Hematopoietic multipotent progenitor cell treated with erythropoietin and hydrocortisone succinate and interleukin-3 and kit ligand, for 17 days (in vitro differentiated cells): Measurements from ENCODE around the gene USP47.

Experiments
- DNase-seq: peaks from one replicate; pipeline ENCODE4 v3.0.0-alpha.2; 2015; ENCODE audit warnings: low spot score

USP47 gene

GRCh38 chr11:11981364-11981763, 139.6 kb downstream of the USP47 start:
- no peak for DNase-seq

DNA sequence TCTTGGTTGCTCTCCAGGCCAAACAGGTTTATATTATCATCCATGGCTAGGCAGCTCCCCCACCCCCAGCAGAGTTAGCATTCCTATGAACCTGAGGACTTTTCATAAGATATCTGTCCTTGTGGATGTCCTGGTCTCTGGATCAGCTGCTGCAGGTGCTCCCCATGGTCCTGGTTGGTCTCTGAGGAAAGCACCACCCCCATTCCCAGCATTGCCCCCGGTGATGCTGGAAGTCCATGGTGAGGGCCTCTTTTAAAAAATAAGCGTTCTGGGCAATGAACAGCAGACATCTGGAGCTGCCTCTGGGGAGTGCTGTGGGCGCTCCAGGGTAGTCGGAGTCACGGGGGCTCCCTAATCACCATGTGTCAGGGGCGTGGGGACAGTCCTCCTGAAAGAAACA, 140.1 kb downstream of the USP47 start:
- DNase-seq, result no peak

GRCh38 chr11:11982461-11982860, 140.7 kb downstream of the USP47 start:
- DNase-seq, result no peak

DNA sequence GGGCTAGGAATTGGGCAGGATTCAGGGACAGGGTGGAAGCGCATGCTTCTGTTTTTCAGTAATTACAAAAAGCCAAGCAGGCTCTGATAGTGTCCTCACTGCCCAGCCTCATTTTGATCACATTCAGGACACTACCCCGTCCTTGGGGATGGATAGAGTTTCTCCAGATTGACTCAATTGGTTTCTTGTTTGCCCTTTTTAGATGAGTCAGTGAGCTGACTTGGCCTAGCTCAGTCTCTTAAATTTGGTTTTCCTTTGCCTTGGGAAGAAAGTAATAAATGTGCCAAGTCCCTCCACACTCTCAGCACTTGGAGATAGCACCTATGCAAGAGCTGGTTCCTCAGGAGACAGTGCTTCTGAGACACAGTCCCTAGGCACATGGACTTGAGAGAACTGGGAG, 141.2 kb downstream of the USP47 start:
- no peak for DNase-seq

DNA sequence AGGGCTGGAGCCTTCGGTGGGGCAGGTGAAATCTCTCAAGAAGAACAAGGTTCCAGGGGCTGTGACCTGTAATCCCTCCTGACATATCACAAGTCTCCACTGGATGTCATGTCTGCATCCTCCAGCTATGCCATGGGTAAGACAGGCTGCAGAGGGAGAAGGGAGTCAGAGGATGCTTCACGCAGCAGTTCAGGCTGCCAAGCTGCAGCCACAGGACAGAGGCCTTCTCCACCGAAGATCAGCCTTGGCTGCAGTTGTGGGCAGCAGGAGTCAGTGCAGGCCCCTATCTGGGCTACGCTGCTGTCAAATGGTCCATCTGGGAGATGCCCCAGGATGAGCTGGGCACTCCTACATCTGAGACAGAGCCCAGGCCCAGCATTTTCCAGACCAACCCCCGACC, 141.7 kb downstream of the USP47 start:
- no peak for DNase-seq

DNA sequence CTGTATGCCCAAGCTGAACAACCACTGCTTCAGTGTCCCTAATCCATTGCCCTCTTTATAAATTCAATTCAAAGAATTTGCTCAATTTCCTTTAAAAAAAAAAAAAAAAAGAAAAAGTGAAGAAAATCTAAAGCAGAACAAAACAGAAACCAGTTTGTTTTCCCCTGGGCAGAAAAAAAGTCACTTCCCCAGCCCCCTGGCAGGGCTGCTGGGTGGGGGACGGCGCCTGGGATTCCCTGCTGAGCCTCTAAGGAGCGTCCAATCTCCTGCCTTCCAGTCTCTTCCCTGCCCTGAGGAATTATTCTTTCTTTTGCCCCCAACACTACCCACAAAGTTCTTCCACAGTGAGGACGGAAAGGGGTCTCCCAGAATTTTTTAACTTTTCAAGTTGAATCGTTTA, 142.8 kb downstream of the USP47 start:
- no peak for DNase-seq

GRCh38 chr11:11985016-11985715, 143.4 kb downstream of the USP47 start:
- no peak for DNase-seq

DNA sequence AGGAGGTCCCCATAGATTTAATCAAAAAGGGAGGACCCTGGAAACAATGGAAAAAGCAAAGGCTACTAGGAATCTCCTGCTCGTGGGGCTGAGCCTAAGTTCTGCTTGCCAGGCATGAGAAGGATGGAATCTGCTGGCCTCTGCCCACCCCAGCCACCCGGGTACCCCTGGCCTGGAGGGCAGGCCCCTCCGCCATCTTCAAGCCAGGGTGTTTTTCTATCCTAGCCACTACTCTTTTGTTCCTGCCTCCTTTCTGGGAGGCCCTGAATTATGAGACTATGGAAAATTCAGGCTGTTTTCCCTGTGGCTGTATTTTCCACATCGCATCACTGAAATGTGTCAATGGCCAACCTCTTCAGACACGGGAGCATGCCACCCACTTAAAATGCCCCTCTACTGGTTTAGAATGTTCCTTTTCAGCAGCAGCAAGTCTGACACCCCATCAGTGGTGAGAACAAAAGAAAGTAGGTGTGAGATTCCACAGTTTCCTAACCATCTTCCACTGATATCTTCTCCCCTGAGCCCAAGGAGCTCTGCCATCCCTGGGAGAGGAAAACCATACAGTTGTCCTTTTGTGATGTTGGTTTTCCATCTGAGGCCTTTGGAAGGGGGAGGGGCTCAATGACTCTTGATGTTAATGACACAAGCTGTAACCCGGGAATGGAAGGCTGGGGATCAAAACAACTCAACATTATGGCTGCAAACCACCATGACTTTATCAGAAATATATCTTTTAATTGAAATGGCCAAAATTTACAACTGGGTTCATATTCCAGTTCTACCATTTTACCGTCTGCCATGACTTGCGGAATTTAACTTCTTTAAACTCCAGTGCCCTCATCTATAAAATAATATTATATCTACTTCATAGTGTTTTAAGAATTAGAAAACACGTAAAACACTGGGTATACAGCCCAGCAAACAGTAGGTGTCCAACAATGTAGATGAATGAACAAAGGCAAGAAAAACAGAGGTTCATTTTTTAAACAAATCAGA, 144.5 kb downstream of the USP47 start:
- no peak for DNase-seq

DNA sequence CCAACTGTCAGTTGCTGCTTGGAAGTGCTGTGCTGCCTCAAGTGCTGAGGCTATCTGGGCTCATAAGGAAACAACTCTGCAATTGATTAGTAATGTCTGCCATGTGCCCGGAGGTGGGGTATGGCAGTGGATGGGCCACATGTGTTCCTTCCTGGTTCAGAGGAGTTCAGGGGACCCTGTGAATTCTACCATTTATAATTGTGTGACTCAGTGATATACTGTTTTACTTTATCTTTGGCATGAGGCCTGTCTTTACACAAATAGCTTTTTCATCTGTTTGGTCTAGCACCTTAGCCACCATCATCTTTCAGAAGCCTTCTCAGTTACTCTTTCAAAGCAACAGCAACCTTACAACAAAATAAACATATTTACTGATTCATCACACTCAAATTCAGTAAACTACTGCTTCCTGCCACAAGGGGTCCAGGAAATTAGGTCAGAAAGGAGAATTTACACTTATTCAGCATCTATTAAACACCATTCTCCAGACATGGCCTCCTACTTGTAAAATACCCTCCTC, 145.8 kb downstream of the USP47 start:
- DNase-seq, result no peak

GRCh38 chr11:11988099-11988651, 146.4 kb downstream of the USP47 start:
- no peak for DNase-seq

DNA sequence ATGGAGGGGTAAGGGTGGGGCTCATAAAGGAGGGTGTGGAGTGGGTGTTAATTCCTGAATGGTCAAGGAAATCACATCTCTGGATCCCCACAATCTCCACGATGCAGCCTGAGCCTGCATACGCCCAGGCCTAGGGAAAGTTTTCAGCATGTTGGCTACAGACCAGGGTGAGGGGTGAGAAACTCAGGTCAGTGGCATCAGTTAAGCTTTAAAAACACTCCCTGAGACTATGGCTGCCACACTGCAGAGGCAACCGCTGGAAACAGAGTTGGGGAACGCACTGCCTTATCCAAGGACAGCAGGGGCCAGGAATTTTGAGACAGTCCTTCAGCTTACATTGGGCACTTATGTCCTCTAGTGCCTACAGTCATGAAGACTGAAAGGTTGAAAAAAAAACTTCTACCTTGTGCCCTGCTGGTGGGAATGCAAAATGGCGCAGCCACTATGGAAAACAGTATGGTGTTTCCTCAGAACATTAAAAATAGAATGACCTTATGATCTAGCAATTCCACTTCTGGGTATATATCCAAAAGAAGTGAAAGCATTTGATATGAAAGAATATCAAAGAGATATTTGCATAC, 147.0 kb downstream of the USP47 start:
- no peak for DNase-seq

DNA sequence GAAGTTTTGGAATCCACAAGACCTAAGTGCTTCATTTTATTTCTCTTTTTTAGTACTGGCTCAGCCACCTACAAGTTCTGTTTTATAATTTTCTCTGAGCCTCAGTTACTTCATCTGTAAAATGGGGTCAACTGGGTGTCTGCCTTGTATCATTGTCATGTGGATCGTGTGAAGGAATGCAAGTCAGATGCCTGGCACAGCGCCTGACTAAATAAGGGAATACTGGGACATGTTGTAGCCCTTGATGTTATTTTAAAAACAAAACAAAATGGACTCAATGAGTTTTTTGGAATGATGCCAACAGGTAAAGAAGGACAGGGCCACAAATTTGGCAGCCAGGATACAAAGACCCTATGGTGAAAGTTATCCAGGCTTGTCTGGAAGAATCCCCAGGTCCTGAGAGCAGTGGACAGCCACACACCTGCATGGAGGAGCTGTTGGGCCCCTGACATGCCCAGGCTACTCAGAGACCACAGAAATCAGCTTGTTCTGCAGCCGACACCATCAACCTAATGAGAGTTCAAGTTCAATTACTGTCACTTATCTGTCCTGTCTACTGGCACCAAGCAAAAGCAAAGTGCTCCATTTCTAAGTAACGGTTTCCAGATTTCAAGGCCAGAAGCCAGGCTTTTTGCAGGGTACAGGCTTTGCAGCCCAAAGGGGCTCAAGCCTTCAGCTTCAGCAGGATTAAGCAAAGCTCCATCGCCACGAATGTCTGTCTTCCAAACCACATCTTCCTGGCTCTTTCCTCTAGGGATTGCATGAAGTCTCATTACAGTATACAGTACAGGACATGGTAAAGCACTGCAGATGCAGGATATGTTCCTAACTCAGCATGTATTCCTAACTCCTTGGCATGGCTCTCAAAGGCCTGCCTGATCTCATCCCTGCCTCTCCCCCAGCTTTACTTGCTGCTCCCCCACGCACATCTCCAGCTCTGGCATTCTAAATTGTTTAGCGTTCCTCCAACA, 148.3 kb downstream of the USP47 start:
- no peak for DNase-seq

- DNase-seq, result no peak
Measured at GRCh38 chr11:11992257-11993212, 150.8 kb downstream of the USP47 start.

- DNase-seq, result no peak
Measured at GRCh38 chr11:11993839-11994238, 152.1 kb downstream of the USP47 start.

GRCh38 chr11:11995601-11996000, 153.8 kb downstream of the USP47 start:
- no peak for DNase-seq

DNA sequence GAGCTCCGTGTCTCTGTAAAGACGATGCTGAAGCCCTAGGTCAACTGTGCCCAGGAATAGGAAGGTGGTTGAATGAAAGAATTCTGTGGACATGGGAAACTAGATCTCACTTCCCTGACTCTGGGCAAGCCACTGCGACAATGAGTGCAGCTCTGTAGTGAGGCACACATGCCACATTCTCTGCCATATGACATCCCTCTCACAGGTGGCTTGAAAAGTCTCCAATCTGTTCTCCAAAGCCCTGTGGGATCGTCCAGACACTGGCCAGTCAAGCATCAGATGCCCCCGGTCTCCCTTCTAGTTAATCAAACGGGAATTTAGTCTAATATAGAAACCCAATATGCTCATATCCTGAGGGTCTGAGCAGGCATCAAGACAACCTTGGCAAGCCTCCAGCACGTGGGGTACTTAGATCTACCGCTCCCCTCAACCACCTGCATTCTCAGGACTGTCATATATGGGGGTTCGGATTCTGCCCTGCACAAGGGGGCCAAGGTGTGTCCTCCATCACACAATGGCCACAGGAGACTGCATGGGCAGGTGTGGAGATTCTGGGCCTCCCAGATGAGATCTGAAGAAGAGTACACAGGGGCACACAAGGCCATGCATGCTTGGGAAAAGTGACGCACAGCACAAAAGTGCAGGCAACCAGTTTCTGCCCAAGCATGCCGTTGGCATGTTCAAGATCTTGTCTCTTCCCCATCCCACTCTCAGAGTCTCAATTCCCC, 154.7 kb downstream of the USP47 start:
- DNase-seq, result no peak

GRCh38 chr11:11997049-11997322, 155.2 kb downstream of the USP47 start:
- no peak for DNase-seq

GRCh38 chr11:11998091-11998781, 156.5 kb downstream of the USP47 start:
- no peak for DNase-seq

GRCh38 chr11:12001186-12001585, 159.4 kb downstream of the USP47 start:
- DNase-seq, result no peak
